WERI-Rb-1 (cell line): Measurements from ENCODE around the gene DAZAP1.

Source experiments
- DNase-seq: peaks from one replicate; pipeline ENCODE4 v3.0.0-alpha.2; 2020
- H3K27ac ChIP-seq: fragments of 250-450 bp; sonication (Bioruptor Pico); 2 replicates; pipeline ENCODE4 v1.5.1; 2020; ENCODE audit warnings: mild to moderate bottlenecking, moderate library complexity
- H3K27me3 ChIP-seq: fragments of 250-450 bp; sonication (Bioruptor Pico); 2 replicates; pipeline ENCODE4 v1.5.1; 2021; ENCODE audit warnings: mild to moderate bottlenecking, low read depth, moderate library complexity; ENCODE audit not compliant: insufficient read depth, severe bottlenecking
- H3K36me3 ChIP-seq: fragments of 250-450 bp; sonication (Bioruptor Pico); 2 replicates; pipeline ENCODE4 v1.5.1; 2020; ENCODE audit warnings: mild to moderate bottlenecking, moderate library complexity
- H3K4me3 ChIP-seq: 2 replicates; pipeline ENCODE4 v1.5.1; 2011; ENCODE audit warnings: low read depth, mild to moderate bottlenecking, control low read depth, low read length
- H3K9me3 ChIP-seq: fragments of 250-450 bp; sonication (Bioruptor Pico); 2 replicates; pipeline ENCODE4 v1.5.1; 2021; ENCODE audit warnings: mild to moderate bottlenecking, moderate library complexity; ENCODE audit not compliant: severe bottlenecking
- TF ChIP-seq, protein P1 (sequence below): IDR thresholded peaks from 2 replicates; pipeline ENCODE4 v1.5.1; 2011; ENCODE audit warnings: low read depth, mild to moderate bottlenecking, control low read depth, inconsistent platforms, low read length

Gene DAZAP1

DNA sequence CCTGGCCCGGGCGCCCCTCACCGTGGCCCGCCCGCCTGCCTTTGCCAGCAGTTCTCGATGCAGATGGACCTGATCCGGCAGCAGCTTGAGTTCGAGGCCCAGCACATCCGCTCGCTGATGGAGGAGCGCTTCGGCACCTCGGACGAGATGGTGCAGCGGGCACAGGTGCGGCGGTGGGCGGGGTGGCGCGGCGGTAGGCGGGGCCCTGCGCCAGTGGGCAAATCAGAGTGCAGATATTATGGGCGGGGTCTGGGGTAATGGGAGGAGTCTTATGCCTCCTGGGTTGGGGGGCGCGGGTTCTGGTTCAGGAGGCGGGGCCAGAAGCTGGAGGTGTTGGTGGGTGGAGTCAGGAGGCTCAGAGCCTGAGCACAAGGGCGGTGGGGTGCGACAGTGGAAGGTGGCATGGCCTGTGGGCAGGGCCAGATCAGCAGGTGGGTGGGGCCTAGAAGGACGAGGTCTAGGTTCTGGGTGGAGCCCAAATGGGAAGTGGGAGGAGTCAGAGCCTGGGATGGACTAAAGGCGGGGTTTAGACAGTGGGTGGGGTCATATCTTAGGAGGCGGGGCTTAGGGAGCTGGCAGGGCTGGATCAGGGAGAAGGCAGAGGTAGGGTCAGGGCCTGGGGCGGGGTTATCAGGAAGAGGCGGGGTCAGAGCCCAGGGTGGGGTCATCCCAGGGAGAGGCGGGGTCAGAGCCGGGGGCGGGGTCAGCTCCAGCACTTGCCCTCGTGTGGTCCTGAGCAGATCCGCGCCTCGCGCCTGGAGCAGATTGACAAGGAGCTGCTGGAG, 48.1 kb downstream of the DAZAP1 start:
- Histone ChIP-seq H3K9me3 (no peaks in the 10 kb centered on the region), H3K27me3 (peaks cover 21% of the 10 kb centered on the region), H3K4me3 (no peak overlapping the region), H3K36me3 (peaks cover 18% of the 10 kb centered on the region), H3K27ac (no peak overlapping the region)
- TF ChIP-seq, protein P1, sequence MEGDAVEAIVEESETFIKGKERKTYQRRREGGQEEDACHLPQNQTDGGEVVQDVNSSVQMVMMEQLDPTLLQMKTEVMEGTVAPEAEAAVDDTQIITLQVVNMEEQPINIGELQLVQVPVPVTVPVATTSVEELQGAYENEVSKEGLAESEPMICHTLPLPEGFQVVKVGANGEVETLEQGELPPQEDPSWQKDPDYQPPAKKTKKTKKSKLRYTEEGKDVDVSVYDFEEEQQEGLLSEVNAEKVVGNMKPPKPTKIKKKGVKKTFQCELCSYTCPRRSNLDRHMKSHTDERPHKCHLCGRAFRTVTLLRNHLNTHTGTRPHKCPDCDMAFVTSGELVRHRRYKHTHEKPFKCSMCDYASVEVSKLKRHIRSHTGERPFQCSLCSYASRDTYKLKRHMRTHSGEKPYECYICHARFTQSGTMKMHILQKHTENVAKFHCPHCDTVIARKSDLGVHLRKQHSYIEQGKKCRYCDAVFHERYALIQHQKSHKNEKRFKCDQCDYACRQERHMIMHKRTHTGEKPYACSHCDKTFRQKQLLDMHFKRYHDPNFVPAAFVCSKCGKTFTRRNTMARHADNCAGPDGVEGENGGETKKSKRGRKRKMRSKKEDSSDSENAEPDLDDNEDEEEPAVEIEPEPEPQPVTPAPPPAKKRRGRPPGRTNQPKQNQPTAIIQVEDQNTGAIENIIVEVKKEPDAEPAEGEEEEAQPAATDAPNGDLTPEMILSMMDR = no peak
- DNase-seq = peak; percentile 81

DNA sequence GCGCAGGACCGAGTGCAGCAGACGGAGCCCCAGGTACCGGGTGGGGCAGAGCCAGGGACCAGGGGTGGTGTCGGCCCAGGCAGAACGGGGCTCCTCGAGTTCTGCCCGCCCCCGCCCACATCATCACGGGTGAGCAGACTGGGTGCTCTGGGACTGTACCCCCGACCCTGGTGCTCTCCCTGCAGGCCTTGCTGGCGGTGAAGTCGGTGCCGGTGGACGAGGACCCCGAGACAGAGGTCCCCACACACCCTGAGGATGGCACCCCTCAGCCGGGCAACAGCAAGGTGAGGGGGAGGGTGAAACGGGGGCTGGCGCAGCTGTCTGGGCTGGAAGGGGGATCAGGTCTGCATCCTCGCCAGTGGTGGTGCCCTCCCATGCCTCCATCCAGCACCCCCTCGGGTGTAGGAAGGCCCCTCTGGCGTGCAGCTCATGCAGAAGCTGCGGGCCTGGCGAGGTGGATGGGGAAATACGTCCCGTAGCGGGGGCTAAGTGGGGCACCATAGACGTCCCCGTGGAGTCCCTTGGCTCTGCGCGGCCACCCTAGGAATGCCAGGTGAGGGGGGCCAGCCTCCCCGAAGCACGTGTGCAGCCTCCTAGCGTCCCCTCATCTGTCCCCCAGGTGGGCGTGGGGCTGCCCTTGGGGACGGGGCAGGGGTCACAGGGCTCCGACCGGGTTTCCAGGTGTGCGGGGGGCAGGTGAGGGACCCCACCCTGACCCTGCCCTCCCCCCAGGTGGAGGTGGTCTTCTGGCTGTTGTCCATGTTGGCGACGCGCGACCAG, 48.9 kb downstream of the DAZAP1 start:
- no peak for DNase-seq
- Histone ChIP-seq H3K36me3 (peaks cover 25% of the 10 kb centered on the region), H3K27ac (no peak overlapping the region), H3K9me3 (no peaks in the 10 kb centered on the region), H3K4me3 (no peak overlapping the region), H3K27me3 (peaks cover 14% of the 10 kb centered on the region)
- TF ChIP-seq, protein P1 = no peak

DNA sequence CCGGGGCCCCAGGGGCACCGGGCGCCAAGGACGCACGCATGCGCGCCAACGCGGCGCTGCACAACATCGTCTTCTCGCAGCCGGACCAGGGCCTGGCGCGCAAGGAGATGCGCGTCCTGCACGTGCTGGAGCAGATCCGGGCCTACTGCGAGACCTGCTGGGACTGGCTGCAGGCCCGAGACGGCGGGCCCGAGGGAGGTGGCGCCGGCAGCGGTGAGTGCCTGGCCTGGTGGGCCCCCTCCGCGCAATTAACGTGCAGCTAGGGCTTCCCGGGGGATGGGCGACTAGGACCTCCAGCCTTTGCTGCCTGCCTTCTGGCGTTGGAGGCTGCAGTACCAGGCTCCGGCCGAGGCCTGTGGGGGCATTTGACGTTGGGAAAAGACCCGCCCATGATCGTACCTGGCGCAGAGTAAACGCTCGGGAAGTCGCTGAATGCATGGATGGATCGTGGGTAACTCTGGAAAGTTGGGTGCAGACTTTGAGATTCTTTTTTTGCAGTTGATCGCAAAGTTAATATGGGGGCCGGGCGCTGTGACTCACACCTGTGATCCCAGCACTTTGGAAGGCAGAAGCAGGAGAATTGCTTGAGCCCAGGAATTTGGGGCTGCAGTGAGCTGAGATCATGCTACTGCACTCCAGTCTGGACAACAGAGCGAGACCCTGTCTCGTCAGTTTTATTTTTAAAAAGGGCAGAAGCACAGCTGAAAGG, 49.8 kb downstream of the DAZAP1 start:
- Histone ChIP-seq H3K27me3 (peaks cover 5% of the 10 kb centered on the region), H3K36me3 (peaks cover 26% of the 10 kb centered on the region), H3K9me3 (no peaks in the 10 kb centered on the region), H3K4me3 (no peak overlapping the region), H3K27ac (no peak overlapping the region)
- no peak for DNase-seq
- TF ChIP-seq, protein P1 = no peak

DNA sequence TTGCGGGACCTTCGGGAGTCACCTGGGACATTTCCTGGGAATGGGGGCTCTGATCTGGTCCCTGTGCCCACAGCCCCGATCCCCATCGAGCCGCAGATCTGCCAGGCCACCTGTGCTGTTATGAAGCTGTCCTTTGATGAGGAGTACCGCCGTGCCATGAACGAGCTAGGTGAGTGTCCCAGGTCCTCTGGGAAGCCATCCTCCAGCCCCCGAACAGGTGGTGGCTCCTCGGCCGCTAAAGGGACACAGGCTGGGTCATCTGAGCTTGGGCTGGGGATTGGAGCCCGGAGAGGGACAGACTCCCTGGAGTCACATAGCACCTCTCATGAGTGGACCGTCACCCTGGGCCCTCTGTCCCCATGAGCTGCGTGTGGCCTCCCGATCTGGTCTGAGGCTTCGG, 50.5 kb downstream of the DAZAP1 start:
- Histone ChIP-seq H3K27me3 (no peaks in the 10 kb centered on the region), H3K9me3 (no peaks in the 10 kb centered on the region), H3K36me3 (peaks cover 26% of the 10 kb centered on the region), H3K27ac (no peak overlapping the region), H3K4me3 (no peak overlapping the region)
- TF ChIP-seq, protein P1 = no peak
- DNase-seq = no peak

DNA sequence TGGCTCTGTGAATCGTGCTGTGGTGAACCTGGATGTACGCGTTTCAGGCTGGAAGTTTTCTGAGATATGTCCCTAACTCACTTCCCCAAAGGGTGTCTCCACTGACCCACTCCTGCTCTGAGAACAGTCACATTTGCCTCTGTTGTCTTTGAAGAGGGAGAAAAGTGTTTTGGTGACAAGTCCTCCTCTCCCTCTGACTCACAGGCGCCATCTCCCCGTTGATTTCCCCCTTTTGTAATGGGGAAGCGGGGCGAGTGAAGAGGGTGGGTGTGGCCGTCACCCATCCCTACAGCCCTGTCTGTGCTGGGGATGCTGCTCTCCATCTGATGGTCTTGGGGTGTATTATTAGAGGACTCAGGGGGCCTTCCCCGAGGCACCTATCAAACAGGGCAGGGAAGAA, 52.1 kb downstream of the DAZAP1 start:
- Histone ChIP-seq H3K27ac (no peak overlapping the region), H3K27me3 (no peaks in the 10 kb centered on the region), H3K36me3 (peaks cover 26% of the 10 kb centered on the region), H3K9me3 (no peaks in the 10 kb centered on the region), H3K4me3 (no peak overlapping the region)
- DNase-seq = no peak
- TF ChIP-seq, protein P1 = no peak
